T-helper 1 cell (primary cell): ENCODE results near the gene CACNB1.
A peak's percentile ranks its signal among the peaks of the same experiment; 100 is the strongest.
"Not testable (repeated sequence)": the region's sequence is repeated elsewhere in the genome, so short reads cannot be mapped to it uniquely, and the experiment has no call there.

Source experiments
- DNase-seq, 5 donors: peaks; one replicate each; pipeline ENCODE4 v3.0.0-alpha.2; 2012 to 2020

CACNB1 gene

GRCh38 chr17:39174920-39175694 lies 22.4 kb downstream of the CACNB1 start:
- DNase-seq = peak; percentile 54 to 79 (median 62)

GRCh38 chr17:39173526-39174274 lies 23.8 kb downstream of the CACNB1 start:
- no peak for DNase-seq

- DNase-seq = no peak
These were observed 24.4 kb downstream of the CACNB1 start for GRCh38 chr17:39173080-39173479.

- DNase-seq = no peak
These were observed 25.5 kb downstream of the CACNB1 start for GRCh38 chr17:39171933-39172332.

GRCh38 chr17:39170558-39170957 lies 26.9 kb downstream of the CACNB1 start:
- DNase-seq = no peak

GRCh38 chr17:39170109-39170508 lies 27.4 kb downstream of the CACNB1 start:
- DNase-seq = no peak

GRCh38 chr17:39169518-39169917 lies 28.0 kb downstream of the CACNB1 start:
- DNase-seq = no peak

- no peak for DNase-seq
These were observed 28.4 kb downstream of the CACNB1 start for GRCh38 chr17:39169101-39169500.

GRCh38 chr17:39168503-39168902 lies 29.0 kb downstream of the CACNB1 start:
- not testable (repeated sequence) for DNase-seq

GRCh38 chr17:39167476-39167875 lies 30.0 kb downstream of the CACNB1 start:
- no peak for DNase-seq

- DNase-seq = no peak
These were observed 30.8 kb downstream of the CACNB1 start for GRCh38 chr17:39166437-39167335.

GRCh38 chr17:39165841-39166349 lies 31.6 kb downstream of the CACNB1 start, which contains the start of gene ARL5C:
Gene ARL5C, minus strand, starts transcription at chr17:39166161. Its CDS starts 401 bp downstream, at chr17:39165760.
- no peak for DNase-seq

GRCh38 chr17:39165178-39165840 lies 32.2 kb downstream of the CACNB1 start:
- no peak for DNase-seq

- DNase-seq = peak; percentile 34 to 80 (median 54)
These were observed 32.8 kb downstream of the CACNB1 start for GRCh38 chr17:39164675-39165143.

GRCh38 chr17:39161962-39162361 lies 35.5 kb downstream of the CACNB1 start:
- no peak for DNase-seq

GRCh38 chr17:39158623-39159022 lies 38.8 kb downstream of the CACNB1 start:
- DNase-seq = no peak

- no peak for DNase-seq
These were observed 41.0 kb downstream of the CACNB1 start for GRCh38 chr17:39156491-39156890.

GRCh38 chr17:39155654-39156053 lies 41.8 kb downstream of the CACNB1 start:
- DNase-seq = no peak

GRCh38 chr17:39153599-39154051 lies 43.8 kb downstream of the CACNB1 start:
- peak; percentile 75 to 91 (median 86) for DNase-seq

GRCh38 chr17:39151943-39152818 lies 45.3 kb downstream of the CACNB1 start:
- no peak for DNase-seq
